CD4-positive, alpha-beta T cell treated with Interferon alpha-2 for 1 hour (primary cell): Measurements from ENCODE around the gene PLEKHF1.

Source experiments
- DNase-seq, 2 donors: peaks; one replicate each; pipeline ENCODE4 v3.0.0-alpha.2; 2020 to 2022

PLEKHF1 gene

GRCh38 chr19:29635963-29636362, 29.3 kb upstream of the PLEKHF1 start:
- DNase-seq, result no peak

DNA sequence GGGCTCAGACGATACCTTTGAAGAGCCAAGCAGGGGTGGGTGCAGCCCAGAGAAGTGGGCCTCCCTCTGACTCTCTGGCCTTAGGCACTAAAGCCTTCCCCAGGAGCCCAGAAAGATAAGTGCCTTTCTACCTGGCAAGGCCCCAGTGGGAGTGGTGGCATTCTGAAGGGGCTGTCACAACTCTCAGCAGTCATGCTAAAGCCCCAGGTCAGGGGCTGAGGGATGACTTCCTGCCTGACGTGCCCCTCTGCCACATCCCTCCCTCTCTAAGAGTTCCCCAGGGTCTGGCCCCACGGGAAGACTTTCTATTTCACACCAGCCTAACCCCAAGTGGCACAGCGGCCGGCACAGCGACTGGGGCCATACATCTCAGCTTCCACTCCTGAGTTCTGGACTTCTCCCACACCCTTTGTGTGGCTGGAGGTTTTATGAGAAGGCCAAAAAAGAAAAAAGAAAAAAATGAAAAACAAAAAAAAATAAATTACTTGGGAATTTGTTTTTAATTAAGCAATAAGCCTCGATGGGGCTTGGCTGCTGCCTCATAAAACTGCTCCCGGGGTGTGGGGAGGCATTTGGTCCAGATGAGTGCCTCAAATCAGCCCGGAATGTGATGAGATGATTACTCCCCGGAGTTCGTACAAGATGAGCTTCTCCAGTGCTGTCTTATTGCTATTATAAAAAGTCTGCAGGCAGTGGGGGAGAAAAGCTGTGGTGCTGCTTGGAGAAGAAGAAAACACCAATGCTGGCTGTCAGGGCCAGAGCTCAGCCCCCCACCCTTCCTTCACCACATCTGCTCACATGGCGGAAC, 28.5 kb upstream of the PLEKHF1 start:
- no peak for DNase-seq

DNA sequence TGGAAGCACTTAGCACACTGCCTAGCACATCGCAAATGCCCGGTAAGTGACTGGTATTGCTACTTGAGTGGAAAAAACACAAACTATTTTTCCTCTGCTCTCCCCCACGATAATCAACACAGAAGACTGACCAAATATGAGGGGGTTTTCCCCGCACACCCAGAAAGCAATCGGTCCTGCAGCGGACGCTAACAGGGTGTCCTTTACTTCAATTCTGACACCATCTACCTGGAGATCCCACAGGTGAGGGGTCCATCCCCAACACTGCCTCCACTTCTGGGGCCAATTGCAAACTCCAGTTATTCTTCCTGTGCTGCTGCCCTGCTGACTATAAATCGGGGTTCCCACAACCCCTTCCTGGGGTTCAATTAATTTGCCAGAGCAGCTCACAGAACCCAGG, 26.2 kb upstream of the PLEKHF1 start:
- no peak for DNase-seq

GRCh38 chr19:29640231-29640630, 25.0 kb upstream of the PLEKHF1 start:
- no peak for DNase-seq

DNA sequence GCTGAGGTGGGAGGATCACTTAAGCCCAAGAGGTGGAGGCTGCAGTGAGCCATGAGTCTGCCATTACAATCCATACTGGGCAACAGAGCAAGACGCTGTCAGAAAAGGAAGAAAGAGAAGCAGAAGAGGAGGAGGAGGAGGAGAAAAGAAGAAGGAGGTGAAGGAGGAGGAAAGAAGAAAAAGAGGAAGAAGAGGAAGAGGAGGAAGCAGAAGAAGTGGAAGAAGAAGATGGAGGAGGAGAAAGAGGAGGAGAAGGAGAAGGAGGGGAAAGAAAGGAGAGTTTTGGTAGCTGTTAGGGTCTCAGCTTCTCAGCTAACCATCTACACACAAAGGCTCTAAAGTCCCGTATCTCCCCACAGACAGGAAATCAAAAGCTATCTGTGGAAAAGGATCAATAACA, 23.7 kb upstream of the PLEKHF1 start:
- DNase-seq, result no peak

DNA sequence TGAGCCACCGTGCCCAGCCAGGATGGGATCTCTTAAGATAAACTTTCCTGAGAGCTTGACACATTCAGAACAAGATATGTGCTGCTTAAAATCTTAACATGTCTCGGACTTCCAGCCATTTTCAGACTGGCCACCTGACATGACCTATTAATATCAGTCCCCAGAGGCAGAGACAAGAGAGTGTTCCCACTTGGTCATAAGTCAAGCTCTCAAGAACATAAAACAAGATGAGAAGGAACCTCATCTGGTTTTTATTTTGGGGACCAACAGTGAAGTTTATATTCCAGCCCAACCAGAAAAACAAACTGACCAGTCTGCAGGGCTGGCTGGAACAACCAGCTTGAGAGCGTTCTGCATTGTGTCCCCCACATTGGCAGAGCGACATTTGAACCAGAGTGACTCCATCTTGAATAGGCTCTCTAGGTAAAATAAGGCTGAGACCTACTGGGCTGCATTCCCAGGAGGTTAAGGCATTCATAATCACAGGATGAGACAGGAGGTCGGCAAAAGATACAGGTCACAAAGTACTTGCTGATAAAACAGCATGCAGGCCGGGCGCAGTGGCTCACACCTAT, 21.8 kb upstream of the PLEKHF1 start:
- DNase-seq, result no peak

DNA sequence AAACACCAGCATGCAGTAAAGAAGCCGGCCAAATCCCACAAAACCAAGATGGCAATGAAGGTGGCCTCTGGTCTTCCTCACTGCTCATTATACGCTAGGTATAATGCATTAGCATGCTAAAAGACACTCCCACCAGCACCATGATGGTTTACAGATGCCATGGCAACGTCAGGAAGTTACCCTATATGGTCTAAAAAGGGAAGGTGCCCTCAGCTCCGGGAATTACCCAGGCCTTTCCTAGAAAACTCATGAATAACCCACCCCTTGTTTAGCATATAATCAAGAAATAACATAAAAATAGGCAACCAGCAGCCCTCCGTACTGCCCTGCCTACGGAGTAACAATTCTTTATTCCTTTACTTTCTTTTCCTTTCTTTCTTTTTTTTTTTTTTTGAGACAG, 21.1 kb upstream of the PLEKHF1 start:
- no peak for DNase-seq

DNA sequence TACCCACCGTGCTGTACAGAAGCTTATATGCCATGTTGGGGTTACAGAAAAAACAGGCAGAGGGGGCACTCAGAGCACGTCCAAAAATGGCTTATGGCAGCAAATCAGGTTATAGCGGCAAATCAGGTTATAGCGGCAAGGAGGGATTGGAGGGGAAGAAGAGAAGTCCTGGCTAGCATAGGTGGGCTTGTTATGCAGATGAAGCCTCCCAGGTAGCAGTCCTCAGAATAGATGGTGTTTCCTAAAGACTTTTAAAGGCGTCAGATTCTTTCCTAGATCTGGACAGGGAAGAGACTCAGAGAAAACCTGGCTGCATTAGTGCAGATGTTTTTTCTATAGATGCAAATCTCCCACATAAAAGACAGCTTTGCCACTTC, 19.8 kb upstream of the PLEKHF1 start:
- no peak for DNase-seq

GRCh38 chr19:29645911-29646310, 19.4 kb upstream of the PLEKHF1 start:
- DNase-seq, result no peak

- DNase-seq, result no peak
Measured at GRCh38 chr19:29650772-29651387, 14.4 kb upstream of the PLEKHF1 start.

DNA sequence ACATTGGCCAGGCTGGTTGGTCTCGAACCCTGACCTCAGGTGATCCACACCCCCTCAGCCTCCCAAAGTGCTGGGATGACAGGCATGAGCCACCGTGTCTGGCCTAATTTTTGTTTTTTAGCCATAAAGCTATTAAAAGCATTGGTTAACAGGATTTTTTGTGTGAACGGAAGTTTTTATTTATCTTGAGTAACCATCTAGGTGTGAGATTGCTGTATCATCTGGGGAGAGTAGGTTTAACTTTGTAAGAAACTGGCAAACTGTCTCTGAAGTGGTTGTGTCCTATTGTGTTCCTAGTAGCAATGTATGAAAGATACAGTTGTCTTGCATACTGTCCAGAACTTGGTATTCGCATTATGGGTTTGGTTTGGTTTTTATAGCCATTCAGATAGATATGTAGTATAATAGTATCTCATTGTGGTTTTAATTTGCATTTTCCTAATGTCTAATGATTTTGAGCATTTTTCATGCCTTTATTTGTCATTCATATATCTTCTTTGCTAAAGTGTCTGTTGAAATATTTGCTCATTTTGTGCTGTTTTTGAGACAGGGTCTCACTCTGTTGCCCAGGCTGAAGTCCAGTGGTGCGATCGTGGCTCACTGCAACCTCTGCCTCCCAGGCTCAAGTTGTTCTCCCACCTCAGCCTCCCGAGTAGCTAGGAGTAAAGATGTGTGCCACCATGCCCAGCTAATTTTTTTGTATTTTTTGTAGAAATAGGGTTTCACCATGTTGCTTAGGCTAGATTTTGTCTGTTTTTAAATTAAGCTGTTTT, 13.5 kb upstream of the PLEKHF1 start:
- no peak for DNase-seq

DNA sequence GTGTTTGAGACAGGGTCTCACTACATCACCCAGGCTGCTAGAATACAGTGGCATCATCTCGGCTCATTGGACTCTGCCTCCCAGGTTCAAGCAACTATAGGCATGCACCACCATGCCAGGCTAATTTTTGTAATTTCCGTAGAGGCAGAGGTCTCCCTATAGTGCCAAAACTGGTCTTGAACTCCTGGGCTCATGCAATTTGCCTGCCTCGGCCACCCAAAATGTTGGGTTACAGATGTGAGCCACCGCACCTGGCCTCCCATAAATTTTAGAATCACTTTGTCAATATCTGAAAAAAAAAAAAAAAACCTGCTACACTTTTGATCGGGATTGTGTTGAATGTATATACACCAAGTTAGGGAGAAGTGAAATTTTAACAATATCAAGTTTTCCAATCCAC, 11.9 kb upstream of the PLEKHF1 start:
- DNase-seq, result no peak

- DNase-seq, result no peak
Measured at GRCh38 chr19:29655648-29656335, 9.5 kb upstream of the PLEKHF1 start.

DNA sequence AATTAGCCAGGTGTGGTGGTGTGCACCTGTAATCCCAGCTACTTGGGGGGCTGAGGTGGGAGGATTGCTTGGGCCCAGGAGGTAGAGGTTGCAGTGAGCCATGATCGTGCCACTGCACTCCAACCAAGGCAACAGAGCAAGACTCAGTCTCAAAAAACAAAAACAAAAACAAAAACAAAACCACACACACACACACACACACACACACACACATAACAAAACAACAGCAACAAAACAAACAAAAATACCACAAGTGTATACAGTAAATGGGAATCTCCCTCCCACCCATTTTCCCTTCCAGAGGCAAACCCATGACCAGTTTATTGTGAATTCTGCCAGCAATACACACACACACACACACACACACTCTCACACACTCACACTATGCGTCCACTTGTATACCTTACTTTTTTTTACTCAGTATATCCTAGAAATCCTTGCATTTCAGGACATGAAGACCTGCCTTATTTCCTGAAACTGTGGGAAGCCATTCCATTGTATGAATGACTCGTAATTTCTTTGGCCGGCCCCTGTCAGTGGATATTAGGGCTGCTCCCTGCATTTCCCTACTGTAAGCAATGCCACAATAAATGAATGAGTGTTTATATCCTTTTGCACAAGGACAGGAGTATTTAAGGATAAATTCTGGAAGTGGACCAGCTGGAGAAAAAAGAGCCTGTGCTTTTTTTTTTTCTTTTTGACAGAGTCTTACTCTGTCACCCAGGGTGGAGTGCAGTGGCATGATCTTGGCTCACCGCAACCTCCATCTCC, 6.9 kb upstream of the PLEKHF1 start:
- DNase-seq, result no peak

- DNase-seq, result no peak
Measured at GRCh38 chr19:29660835-29661234, 4.4 kb upstream of the PLEKHF1 start.

DNA sequence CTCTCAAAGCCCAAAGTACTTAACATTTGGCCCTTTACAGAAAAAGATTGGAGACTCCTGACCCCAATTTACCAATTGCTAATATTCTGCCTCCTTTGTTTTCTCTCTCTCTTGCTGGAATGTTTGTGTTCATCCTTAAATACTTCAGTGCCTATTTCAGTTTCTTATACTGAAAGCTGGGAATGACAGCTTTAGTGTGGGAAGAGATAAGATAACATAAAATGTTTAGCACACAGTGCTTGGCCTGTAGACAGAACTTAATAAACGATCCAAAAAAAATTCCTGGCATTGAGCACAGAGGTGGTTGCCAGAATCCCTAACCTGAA, 3.0 kb upstream of the PLEKHF1 start:
- no peak for DNase-seq

DNA sequence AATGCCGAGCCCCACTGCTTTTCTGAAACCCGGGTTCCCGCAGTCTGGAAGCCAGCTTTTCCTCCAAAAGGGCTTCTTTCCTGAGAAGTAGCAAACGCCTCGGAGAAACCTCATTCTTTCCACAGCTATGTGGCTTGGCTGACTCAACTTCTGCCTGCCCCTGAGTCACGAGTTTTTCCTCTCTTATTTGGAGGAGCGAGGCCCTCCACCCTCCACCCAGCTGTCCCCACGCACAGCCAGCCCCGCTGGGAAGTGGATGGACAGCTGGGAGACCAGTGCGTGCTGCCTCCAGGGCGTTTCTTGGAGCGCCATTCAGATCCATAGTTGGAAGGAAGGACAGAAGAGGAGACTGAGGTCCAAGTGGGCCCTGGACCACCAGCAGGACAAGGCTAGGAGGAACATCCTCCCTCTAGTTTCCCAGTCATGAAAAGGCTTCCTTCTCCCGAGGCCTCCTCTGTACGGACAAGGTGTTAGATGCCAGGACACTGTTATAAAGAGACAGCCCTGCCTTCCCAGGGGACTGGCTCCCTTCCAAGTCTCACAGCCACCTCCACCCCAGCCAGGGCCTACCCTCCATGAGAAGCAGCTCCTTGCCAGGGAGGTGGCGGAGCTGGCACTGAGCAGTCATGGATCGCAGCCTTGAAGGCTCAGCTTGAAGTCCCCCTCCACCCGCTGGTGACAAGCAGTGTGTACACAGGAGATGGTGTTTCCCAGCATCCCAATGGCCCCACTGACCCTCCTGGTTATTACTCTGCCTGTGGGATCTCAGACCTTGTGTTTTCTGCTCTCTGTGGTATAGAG, 2.5 kb upstream of the PLEKHF1 start:
- DNase-seq, result no peak

DNA sequence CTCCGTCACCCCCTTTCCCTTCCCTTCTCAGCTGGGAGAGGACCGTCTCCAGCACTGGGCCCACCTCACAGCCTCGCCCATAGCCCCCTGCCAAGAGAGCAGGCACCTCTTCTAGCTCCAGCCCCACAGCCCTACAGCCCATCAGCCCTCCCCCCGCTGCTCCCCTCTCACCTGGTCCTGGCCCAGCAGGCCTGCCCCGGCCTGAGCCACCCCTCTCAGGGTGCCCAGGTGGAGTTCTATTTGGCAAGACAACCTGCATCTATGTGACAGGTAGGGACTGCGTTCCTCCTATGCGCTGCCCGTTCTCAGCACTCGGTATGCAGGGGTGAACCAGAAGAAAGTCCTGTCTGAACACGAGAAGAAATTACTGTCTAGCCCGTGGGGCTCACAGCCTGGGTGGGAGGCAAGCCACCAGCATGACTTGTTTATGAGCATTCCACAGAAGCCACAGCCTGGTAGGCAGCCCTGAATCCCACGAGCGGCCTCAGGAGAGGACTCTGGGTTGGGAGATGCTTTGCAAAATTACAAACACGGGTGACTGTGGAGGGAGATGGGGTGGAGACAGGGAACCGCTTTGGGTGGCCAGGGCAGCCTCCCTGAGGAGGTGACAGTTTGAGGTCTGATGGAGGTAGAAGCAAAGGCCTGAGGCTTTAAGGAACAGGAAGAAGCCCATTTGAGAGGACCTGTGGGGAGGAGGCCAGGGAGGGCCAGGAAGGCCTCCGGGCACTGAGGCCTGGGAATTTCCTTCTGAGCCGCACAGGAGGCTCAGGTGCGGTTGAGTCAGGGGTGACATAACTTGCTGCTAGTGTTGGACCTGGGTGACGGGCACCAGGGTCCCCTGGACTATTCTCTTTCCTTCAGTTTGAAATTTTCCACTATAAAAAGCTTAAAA, 1.2 kb upstream of the PLEKHF1 start:
- DNase-seq, result no peak

DNA sequence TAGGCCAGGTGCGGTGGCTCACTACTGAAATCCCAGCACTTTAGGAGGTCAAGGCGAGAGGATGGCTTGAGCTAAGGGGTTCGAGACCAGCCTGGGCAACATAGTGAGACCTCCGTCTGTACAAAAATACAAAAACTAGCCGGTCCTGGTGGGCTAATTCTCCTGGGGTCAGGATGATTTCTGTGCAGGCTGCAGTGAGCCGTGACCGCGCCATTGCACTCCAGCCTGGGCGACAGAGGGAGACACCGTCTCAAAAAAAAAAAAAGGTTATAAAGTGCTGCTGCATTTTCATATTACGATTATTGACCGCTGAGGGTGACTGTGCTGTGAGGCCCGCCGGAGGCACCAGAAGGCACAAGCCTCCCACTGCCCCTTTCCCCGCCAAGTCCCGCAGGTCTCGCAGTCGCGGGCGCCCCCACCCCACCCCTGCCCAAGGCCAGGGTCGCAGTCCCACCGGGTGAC, 477 bp upstream of the PLEKHF1 start:
- no peak for DNase-seq
